ENCODE measurements around the gene HAO1. TPM values are rescaled to one million over a fixed set of nuclear protein-coding genes. Genes with fewer than 3 reads are reported as not detected.

The HAO1 gene
- total RNA-seq (2022; extraction: Qiagen RNA extraction), result not detected in 5 replicates

GRCh38 chr20:7940341-7940740 is at the start of gene HAO1:
Gene HAO1, minus strand, starts transcription at chr20:7940458. Its CDS starts 36 bp downstream, at chr20:7940422.

Other genes with a start within 250 kb of the HAO1 start
- gene TMX4, start 79.3 kb upstream of the HAO1 start, total RNA-seq (2022; extraction: Qiagen RNA extraction), result 17.5 to 21.4 TPM (median 17.5 TPM) in 5 replicates
- 0.33 to 0.94 TPM (median 0.57 TPM) in 5 replicates for gene PLCB1, start 191.8 kb upstream of the HAO1 start, total RNA-seq (2022; extraction: Qiagen RNA extraction)